ENCODE measurements around the gene SSR1. TPM values are rescaled to one million over a fixed set of nuclear protein-coding genes. Genes with fewer than 3 reads are reported as not detected.
"Not testable (repeated sequence)": the region's sequence is repeated elsewhere in the genome, so short reads cannot be mapped to it uniquely, and the experiment has no call there.

The SSR1 gene
- total RNA-seq, 1 donor from 2014 or later, result 41.9 TPM

DNA sequence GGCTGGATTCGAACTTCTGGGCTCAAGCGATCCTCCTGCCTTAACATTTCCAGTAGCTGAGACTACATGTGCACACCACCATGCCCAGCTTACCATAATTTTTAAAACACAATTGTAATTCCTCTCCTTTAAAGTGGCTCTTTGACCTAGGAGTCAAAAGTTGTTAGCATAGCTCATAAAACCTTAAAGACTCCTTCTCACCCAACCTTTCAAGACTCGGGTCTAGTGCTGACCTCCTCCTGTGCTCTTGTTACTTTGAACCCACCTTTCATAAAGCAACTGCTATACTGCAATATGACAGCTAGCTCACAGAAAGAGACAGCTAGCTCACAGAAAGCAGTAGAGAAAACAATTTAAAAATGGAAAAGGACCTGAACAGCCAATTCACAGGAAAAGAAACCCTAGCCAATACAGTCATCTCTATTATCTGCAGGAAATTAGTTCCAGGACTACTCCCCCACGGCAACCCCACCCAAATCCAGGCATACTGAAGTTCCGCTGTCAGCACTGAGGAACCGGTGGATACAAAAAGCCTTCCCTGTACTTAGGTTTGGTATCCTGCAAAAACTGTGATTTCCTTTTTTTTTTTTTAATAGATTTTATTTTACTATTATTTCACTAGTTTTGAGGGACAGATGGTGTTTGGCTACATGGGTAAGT is 20.3 kb downstream of the SSR1 start:
- TF ChIP-seq, protein P1, sequence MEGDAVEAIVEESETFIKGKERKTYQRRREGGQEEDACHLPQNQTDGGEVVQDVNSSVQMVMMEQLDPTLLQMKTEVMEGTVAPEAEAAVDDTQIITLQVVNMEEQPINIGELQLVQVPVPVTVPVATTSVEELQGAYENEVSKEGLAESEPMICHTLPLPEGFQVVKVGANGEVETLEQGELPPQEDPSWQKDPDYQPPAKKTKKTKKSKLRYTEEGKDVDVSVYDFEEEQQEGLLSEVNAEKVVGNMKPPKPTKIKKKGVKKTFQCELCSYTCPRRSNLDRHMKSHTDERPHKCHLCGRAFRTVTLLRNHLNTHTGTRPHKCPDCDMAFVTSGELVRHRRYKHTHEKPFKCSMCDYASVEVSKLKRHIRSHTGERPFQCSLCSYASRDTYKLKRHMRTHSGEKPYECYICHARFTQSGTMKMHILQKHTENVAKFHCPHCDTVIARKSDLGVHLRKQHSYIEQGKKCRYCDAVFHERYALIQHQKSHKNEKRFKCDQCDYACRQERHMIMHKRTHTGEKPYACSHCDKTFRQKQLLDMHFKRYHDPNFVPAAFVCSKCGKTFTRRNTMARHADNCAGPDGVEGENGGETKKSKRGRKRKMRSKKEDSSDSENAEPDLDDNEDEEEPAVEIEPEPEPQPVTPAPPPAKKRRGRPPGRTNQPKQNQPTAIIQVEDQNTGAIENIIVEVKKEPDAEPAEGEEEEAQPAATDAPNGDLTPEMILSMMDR (conservative IDR thresholded peaks at IDR 0.05; ENCODE audit: low read depth, low read length), result no peak
- H3K4me3 ChIP-seq (ENCODE audit: low read depth, low read length), result no peak overlapping the region
- no peak for DNase-seq (ENCODE audit: low read depth)

DNA sequence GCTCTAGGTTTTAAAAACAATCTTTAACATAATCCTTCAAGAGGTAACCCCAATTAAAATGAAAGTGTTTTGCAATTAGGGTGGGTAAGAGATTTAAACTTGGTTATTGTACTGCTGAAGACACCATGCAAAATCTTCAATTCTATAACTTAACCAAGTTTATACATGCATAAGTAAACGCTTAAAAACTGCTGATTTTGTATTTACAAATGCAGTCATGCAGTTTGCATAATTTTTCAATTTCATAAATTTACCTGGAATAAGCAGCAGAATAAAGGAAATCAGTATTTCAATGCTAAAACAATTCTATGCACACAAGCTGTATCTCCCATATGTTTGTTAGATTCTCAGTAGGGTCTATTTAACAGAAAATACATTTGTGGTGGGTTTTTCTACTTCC is 22.9 kb downstream of the SSR1 start:
- no peak overlapping the region for H3K4me3 ChIP-seq (ENCODE audit: low read depth, low read length)
- TF ChIP-seq, protein P1 (conservative IDR thresholded peaks at IDR 0.05; ENCODE audit: low read depth, low read length), result no peak
- DNase-seq (ENCODE audit: low read depth), result no peak

DNA sequence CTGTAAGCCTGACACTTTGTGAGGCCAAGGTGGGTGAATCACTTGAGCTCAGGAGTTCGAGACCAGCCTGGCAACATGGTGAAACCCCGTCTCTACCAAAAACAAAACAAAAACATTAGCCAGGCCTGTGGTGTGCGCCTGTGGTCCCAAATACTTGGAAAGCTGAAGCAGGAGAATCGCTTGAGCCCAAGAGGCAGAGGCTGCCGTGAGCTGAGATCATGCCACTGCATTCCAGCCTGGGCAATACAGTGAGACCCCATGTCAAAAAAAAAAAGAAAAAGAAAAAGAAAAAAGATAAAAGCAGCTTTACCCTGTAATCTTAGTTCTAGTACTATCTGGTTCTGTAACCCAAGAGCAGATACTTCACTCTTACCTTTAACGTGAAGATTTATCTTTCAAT is 27.6 kb downstream of the SSR1 start:
- DNase-seq (ENCODE audit: low read depth), result no peak
- no peak overlapping the region for H3K4me3 ChIP-seq (ENCODE audit: low read depth, low read length)
- TF ChIP-seq, protein P1 (conservative IDR thresholded peaks at IDR 0.05; ENCODE audit: low read depth, low read length), result no peak

DNA sequence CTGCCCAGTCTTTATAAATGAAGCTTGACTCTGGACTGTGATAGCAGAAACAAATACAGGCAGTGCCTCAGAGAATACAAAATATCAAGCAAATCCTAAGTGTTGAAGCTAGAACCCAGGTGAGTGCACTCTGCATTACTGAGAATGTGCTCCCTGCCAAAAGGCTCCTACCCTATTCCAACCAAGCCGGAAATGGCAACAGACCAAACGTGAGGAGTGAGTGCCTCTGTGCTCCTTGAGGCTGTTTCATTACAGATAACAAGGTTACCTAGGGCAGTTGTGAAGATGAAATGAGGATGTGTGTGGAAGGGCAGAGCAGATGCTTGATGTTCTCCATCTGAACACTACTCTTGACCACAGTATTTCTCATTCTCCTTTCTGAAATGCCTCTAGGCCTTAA is 29.3 kb downstream of the SSR1 start:
- TF ChIP-seq, protein P1 (conservative IDR thresholded peaks at IDR 0.05; ENCODE audit: low read depth, low read length), result no peak
- no peak for DNase-seq (ENCODE audit: low read depth)
- H3K4me3 ChIP-seq (ENCODE audit: low read depth, low read length), result no peak overlapping the region

DNA sequence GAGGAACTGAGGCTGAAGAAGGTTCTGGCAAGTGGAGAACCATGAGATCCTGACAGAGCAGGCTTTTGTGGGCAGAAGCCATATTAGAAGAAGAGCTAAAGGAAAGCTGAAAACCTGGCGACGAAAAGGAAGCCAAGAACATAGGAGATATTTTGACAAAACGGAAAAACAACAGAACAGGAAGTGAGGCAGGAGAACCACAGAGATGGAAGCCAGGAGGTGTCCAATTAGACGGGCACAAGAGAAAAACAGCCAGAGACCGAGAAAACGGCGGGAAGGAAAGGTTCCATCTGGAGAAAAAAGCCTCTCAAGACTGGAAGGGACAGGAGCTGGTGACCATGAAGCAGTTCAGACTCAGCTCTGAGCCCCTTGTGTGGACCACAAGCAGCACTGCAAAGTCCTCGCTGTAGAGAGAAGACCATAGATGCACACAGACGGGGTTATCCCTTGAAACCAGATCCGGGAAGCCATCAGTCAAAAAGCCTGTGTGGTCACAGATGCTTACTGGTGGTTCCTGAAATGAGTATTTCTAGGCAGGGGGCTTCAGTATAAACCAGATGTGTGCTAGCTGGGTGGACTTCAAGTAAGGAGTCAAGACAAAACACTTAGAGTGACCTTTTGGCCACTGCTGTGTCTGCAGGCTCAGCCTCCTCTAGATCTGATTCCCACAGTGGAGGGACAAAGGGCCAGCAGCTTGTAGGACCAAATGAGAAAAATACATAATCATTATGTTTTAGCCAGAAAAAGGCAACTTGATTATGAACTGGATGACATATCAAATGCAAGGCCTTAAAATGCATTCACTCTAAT is 30.7 kb downstream of the SSR1 start:
- no peak overlapping the region for H3K4me3 ChIP-seq (ENCODE audit: low read depth, low read length)
- TF ChIP-seq, protein P1 (conservative IDR thresholded peaks at IDR 0.05; ENCODE audit: low read depth, low read length), result no peak
- DNase-seq (ENCODE audit: low read depth), result no peak

DNA sequence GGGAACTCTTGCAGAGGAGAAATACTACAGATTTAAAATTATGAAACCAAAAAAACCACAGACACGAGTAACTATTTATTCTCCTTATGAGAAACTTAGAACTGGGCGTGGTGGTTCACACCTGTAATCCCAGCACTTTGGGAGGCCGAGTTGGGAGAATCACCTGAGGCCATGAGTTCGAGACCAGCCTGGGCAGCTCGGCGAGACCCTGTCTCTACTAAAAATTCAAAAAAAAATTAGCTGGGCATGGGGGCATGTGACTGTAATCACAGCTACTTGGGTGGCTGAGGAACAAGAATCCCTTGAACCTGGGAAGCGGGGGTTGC is 36.8 kb downstream of the SSR1 start:
- TF ChIP-seq, protein P1 (conservative IDR thresholded peaks at IDR 0.05; ENCODE audit: low read depth, low read length), result no peak
- no peak for DNase-seq (ENCODE audit: low read depth)
- H3K4me3 ChIP-seq (ENCODE audit: low read depth, low read length), result no peak overlapping the region

DNA sequence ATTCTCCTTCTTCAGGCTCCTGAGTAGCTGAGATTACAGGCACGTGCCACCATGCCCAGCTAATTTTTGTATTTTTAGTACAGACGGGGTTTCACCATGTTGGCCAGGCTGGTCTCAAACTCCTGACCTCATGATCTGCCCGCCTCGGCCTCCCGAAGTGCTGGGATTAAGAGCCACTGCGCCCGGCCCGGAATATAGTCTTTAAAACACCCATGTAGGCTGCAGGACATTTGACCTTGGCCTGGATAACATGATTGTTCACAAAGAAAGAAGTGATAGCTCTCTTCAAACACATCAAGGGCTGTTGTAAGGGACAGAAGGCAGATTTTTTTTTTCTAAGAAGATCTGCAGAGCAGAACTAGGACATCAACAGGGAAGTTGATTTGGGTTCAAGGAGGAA is 38.5 kb downstream of the SSR1 start:
- not testable (repeated sequence) for DNase-seq (ENCODE audit: low read depth); H3K4me3 ChIP-seq (ENCODE audit: low read depth, low read length)
